GM23338 (cell line): ENCODE measurements around the gene FSTL3. TPM values are rescaled to one million over a fixed set of nuclear protein-coding genes. Genes with fewer than 3 reads are reported as not detected.

Experiments
- ATAC-seq: fragments of 200-7000 bp; cut with Tn5 transposase; 3 replicates; pipeline ENCODE4 v1.9.1; 2020
- DNase-seq: peaks from one replicate; pipeline ENCODE4 v3.0.0-alpha.2; 2015; ENCODE audit warnings: low spot score
- H2AFZ ChIP-seq: fragments of 200-600 bp; sonication (generic); 2 replicates; pipeline ENCODE4 v1.8.0; 2016; ENCODE audit warnings: antibody characterized with exemption, mild to moderate bottlenecking, moderate library complexity
- H3F3A ChIP-seq: fragments of 200-600 bp; sonication (generic); replicated peaks from 2 replicates; pipeline ENCODE4 v1.8.0; 2017; ENCODE audit warnings: antibody characterized with exemption, mixed run types, low read depth
- H3K27ac ChIP-seq: fragments of 200-600 bp; sonication (generic); 2 replicates; pipeline ENCODE4 v1.6.1; 2016; ENCODE audit warnings: low read depth
- H3K27me3 ChIP-seq: fragments of 200-600 bp; sonication (generic); 2 replicates; pipeline ENCODE4 v1.8.0; 2016; ENCODE audit warnings: mild to moderate bottlenecking, mixed run types, moderate library complexity; ENCODE audit not compliant: insufficient read depth
- H3K36me3 ChIP-seq: fragments of 200-600 bp; sonication (generic); 2 replicates; pipeline ENCODE4 v1.8.0; 2016; ENCODE audit warnings: mild to moderate bottlenecking; ENCODE audit not compliant: insufficient read depth
- H3K4me1 ChIP-seq: fragments of 200-600 bp; sonication (generic); 2 replicates; pipeline ENCODE4 v1.8.0; 2016; ENCODE audit warnings: mild to moderate bottlenecking, moderate library complexity; ENCODE audit not compliant: insufficient read depth
- H3K4me2 ChIP-seq: fragments of 200-600 bp; sonication (generic); 2 replicates; pipeline ENCODE4 v1.7.1; 2017; ENCODE audit warnings: mixed run types
- H3K4me3 ChIP-seq: fragments of 200-600 bp; sonication (generic); 2 replicates; pipeline ENCODE4 v1.6.1; 2016; ENCODE audit warnings: mixed run types
- H3K79me2 ChIP-seq: fragments of 200-600 bp; sonication (generic); replicated peaks from 2 replicates; pipeline ENCODE4 v1.8.0; 2017; ENCODE audit warnings: mild to moderate bottlenecking; ENCODE audit not compliant: insufficient read depth
- H3K9me2 ChIP-seq: fragments of 200-600 bp; sonication (generic); 2 replicates; pipeline ENCODE4 v1.8.0; 2017; ENCODE audit not compliant: insufficient read depth
- H4K20me1 ChIP-seq: fragments of 200-600 bp; sonication (generic); replicated peaks from 2 replicates; pipeline ENCODE4 v1.8.0; 2017; ENCODE audit warnings: mild to moderate bottlenecking; ENCODE audit not compliant: insufficient read depth
- H3K27ac Mint-ChIP-seq: 2 replicates; pipeline ENCODE4 v1.8.0; 2020; ENCODE audit warnings: inconsistent platforms, mild to moderate bottlenecking, moderate library complexity, mixed read lengths
- H3K27me3 Mint-ChIP-seq: 3 replicates; pipeline ENCODE4 v1.8.0; 2022; ENCODE audit warnings: low read depth, mild to moderate bottlenecking, moderate library complexity, mixed read lengths, inconsistent platforms; ENCODE audit not compliant: insufficient read depth, poor library complexity
- H3K36me3 Mint-ChIP-seq: 3 replicates; pipeline ENCODE4 v1.8.0; 2021; ENCODE audit warnings: low read depth, mild to moderate bottlenecking, inconsistent platforms, moderate library complexity, mixed read lengths
- H3K4me1 Mint-ChIP-seq: 3 replicates; pipeline ENCODE4 v1.8.0; 2020; ENCODE audit warnings: mild to moderate bottlenecking, inconsistent platforms, mixed read lengths
- H3K4me3 Mint-ChIP-seq: 3 replicates; pipeline ENCODE4 v1.8.0; 2021; ENCODE audit warnings: moderate library complexity, mild to moderate bottlenecking, inconsistent platforms, mixed read lengths
- H3K9me3 Mint-ChIP-seq: 3 replicates; pipeline ENCODE4 v1.8.0; 2020; ENCODE audit warnings: moderate library complexity, mild to moderate bottlenecking, inconsistent platforms, mixed read lengths
- EZH2 ChIP-seq: fragments of 200-600 bp; sonication (generic); IDR thresholded peaks from one replicate; pipeline ENCODE4 v1.8.0; 2017; ENCODE audit warnings: antibody characterized with exemption, mild to moderate bottlenecking, low read depth; ENCODE audit not compliant: unreplicated experiment
- ZNF462 ChIP-seq: fragments of 250-450 bp; sonication (Bioruptor Pico); IDR thresholded peaks from 2 replicates; pipeline ENCODE4 v1.5.0; 2020; ENCODE audit warnings: mild to moderate bottlenecking, moderate library complexity
- polyA plus RNA-seq: library from polyadenylated mRNA; unstranded; fragments of >200 nt; fragmentation: Nextera tagmentation; extraction: Ambion mirVana; gene quantifications from 2 replicates; pipeline ENCODE4 v1.2.1, GENCODE V29; 2016
- total RNA-seq: library from RNA; depleted of rRNA; stranded (reverse); fragments of >200 nt; shearing (Covaris generic); gene quantifications from 2 replicates; pipeline ENCODE4 v1.2.3, GENCODE V29; 2014
- TF ChIP-seq, protein P1 (sequence below), 2 experiments: fragments of 200-600 bp in 1 of 2; sonication (generic) in 1 of 2; conservative IDR thresholded peaks; 2 replicates each; pipeline versions ENCODE4 v1.5.1 to v1.6.1; 2016 to 2017; ENCODE audit warnings: antibody characterized with exemption in 2 of 2, low read depth in 2 of 2, mild to moderate bottlenecking in 2 of 2, moderate library complexity in 1 of 2

The FSTL3 gene
- total and polyA plus RNA-seq, 2 experiments from 2014 or later, result 3.1 to 10.1 TPM

DNA sequence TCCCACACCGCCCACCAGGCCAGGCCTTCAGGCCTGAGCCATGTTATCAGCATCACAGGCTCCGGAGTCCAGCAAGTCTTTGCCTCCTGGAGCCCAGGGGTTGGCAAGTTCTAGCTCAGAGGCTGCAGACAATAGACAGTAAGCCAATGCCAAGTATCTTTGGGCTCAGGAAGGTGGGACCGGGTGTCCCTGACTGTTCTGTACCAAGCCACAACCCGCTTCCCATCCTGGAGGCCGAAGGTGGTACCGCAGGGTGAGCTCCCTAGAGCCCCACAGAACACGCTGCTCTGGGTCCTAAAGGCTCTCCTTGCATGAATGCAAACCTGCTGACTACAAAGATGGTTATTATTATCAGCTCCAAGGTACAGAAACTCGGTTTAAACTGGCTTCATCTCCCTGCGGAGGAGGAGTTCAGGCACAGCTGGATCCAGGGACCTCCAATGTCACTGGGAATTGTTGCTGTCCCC is 5.5 kb upstream of the FSTL3 start:
- no peaks in the 10 kb centered on the region for H3K4me1 ChIP-seq
- H3K36me3 ChIP-seq, result no peaks in the 10 kb centered on the region
- Mint-ChIP-seq H3K9me3 (peaks cover 11% of the 10 kb centered on the region; the same call in 2 of the 3 replicates), H3K4me3 (no peak overlapping the region), H3K27me3 (peaks cover 17% of the 10 kb centered on the region), H3K27ac (no peak overlapping the region), H3K4me1 (no peaks in the 10 kb centered on the region; the same call in 2 of the 3 replicates), H3K36me3 (no peaks in the 10 kb centered on the region)
- no peaks in the 10 kb centered on the region for H3F3A ChIP-seq
- H3K4me3 ChIP-seq, result no peak overlapping the region
- H4K20me1 ChIP-seq, result no peaks in the 10 kb centered on the region
- H3K27me3 ChIP-seq, result peaks cover 1% of the 10 kb centered on the region
- peak overlapping the region; percentile 52; the same call in 1 of the 2 replicates for H2AFZ ChIP-seq
- TF ChIP-seq ZNF462 (CRISPR knock-in tag) (no peak), EZH2 (no peak)
- TF ChIP-seq, protein P1, sequence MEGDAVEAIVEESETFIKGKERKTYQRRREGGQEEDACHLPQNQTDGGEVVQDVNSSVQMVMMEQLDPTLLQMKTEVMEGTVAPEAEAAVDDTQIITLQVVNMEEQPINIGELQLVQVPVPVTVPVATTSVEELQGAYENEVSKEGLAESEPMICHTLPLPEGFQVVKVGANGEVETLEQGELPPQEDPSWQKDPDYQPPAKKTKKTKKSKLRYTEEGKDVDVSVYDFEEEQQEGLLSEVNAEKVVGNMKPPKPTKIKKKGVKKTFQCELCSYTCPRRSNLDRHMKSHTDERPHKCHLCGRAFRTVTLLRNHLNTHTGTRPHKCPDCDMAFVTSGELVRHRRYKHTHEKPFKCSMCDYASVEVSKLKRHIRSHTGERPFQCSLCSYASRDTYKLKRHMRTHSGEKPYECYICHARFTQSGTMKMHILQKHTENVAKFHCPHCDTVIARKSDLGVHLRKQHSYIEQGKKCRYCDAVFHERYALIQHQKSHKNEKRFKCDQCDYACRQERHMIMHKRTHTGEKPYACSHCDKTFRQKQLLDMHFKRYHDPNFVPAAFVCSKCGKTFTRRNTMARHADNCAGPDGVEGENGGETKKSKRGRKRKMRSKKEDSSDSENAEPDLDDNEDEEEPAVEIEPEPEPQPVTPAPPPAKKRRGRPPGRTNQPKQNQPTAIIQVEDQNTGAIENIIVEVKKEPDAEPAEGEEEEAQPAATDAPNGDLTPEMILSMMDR (conservative IDR thresholded peaks at IDR 0.05; ENCODE audit: low read depth in 2 of 2), result peak; percentile 6 to 48; a peak in 2 of 4 replicates
- no peak overlapping the region for H3K27ac ChIP-seq
- peak; percentile 83 for DNase-seq
- peak; percentile 93 for ATAC-seq
- H3K4me2 ChIP-seq, result no peak overlapping the region
- no peaks in the 10 kb centered on the region for H3K79me2 ChIP-seq
- H3K9me2 ChIP-seq, result no peaks in the 10 kb centered on the region
